Measurements from ENCODE around the gene CIDEB. TPM values are rescaled to one million over a fixed set of nuclear protein-coding genes. Genes with fewer than 3 reads are reported as not detected.

The CIDEB gene
- total RNA-seq, 1 donor from 2014 or later = 11.1 TPM

DNA sequence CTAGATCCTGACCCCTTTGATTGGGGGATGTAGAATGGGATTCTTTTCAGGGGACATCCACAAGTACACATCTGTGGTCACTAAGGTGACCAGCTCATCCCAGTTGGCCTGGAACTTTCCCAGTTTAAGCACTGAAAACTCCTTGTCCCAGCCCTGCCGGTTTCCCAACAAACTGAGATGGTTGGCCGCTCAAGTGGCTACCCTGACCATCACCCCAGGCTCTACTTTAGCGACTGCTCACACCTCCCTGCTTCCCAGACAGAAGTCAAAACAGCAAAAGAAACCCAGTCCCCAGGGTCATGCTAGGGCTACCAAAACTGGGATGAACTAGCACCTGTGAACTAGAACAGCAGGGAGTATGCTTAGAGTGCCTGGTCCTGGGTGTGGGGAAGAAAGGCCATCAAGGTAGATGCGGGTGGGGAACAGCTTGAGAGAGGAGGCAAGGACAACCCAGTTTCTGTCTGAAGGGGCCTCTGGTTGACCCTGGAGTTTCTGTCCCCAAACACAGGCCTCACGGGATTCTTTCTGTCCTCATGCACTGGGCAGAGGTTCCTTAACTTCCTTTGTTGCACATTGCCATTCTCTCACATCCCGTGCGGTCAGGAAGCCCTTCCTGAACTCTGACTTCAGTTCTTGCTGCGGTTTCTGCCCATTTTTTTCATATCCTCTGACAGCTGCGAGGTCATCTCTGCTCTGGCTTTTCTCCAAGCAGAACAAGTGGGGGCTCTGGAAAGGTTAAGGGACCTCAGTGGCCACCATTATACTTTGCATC is 5.1 kb upstream of the CIDEB start:
- no peak for DNase-seq (ENCODE audit: low spot score)

DNA sequence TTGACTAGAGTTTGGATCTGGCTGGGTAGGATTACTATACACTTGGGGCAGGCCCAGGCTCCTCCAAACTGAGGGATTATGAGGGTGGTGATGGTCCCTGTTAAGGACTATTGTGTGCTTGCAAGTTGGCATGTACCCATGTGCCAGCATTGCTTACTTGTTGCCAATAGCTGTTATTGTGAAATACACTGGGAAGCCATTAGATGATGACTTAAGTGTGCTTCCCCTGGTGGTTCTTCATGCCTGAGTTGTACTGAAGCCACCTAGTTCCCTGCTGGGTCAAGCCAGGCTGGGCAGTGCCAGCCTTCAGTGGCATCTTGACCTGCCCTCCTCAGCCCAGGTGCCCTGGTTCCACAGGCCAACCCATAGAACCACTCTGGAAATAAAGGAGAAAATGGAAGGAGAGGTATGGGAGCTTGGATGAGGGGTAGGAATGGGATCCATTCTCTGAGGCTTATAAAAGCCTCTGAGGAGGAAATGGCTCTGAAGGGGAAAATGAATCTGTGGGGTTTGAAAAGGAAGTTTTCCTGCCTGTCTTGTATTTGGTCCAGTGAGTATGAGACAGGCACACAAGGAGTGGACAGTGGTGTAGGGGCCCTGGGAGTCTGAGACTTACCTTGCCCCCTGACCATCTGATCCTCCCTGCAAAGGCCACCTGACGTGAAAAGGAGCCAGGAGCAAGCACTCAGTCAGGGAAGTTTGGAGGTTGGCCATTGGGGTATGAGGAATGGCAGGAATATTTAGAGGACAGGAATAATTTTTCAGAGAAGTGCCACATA is 4.2 kb upstream of the CIDEB start:
- DNase-seq (ENCODE audit: low spot score) = no peak

DNA sequence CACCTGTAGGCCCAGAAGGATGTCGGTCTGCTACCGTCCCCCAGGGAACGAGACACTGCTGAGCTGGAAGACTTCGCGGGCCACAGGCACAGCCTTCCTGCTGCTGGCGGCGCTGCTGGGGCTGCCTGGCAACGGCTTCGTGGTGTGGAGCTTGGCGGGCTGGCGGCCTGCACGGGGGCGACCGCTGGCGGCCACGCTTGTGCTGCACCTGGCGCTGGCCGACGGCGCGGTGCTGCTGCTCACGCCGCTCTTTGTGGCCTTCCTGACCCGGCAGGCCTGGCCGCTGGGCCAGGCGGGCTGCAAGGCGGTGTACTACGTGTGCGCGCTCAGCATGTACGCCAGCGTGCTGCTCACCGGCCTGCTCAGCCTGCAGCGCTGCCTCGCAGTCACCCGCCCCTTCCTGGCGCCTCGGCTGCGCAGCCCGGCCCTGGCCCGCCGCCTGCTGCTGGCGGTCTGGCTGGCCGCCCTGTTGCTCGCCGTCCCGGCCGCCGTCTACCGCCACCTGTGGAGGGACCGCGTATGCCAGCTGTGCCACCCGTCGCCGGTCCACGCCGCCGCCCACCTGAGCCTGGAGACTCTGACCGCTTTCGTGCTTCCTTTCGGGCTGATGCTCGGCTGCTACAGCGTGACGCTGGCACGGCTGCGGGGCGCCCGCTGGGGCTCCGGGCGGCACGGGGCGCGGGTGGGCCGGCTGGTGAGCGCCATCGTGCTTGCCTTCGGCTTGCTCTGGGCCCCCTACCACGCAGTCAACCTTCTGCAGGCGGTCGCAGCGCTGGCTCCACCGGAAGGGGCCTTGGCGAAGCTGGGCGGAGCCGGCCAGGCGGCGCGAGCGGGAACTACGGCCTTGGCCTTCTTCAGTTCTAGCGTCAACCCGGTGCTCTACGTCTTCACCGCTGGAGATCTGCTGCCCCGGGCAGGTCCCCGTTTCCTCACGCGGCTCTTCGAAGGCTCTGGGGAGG is 3.1 kb upstream of the CIDEB start, which contains the start of gene LTB4R:
Gene LTB4R, plus strand, starts transcription at position 857 of the 959 bp plus-strand sequence. CDS start 4,150 bp downstream, outside the sequence.
- peak; percentile 79 for DNase-seq (ENCODE audit: low spot score)

DNA sequence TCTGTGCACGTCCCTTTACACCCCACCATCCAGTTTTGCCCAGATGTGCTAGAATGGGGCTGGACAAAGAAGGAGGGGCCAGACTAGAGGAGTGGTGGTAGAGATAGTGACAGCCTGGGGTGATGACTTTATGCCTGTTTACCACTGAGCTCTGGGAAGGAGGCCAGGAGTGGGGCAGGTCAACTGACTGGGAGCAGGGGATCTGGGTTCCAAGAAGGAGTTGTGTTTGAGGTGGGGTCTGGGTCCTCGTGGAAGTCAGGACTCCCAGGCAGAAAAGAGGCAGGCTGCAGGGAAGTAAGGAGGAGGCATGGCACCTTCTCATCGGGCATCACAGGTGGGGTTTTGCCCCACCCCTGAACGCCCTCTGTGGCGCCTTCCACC is 2.5 kb upstream of the CIDEB start:
- no peak for DNase-seq (ENCODE audit: low spot score)

DNA sequence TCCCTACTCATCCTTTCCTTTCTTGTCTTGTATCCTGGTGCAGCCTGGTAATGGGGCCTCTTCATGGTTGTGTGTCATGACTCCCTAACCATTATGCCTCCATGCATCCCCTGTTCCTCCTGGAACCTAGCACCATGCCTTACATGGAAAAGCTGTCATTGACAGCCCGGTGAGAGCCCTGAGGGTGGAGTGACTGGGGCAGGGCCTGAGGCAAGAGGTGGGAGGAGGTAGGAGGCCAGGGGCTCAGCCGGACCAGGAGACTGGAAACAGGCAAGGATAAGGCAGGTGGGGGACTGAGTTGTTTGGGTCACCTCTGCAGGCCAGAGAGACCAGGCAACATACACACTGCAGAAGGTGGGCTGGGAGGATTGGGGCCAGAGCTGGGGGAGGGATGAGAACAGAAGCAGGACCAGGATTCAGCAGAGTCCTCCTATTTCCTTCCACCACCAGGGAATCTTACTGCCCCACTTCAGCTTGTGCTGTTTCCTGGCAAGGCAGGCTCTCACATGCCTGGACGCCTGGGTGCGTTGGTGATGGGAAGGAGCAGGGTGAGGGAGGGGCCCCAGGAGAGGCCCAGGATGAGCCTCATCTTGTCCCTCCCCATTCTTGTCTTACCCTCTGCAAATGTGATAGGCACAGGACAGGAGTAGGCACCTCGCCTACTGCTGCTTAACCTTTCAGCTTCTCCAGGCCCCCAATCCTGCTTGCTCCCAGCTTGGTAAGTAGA is 1.9 kb upstream of the CIDEB start, which contains the start of gene LTB4R2:
Gene LTB4R2, plus strand, starts transcription at position 603 of the 727 bp plus-strand sequence. CDS start 525 bp downstream, outside the sequence.
- no peak for DNase-seq (ENCODE audit: low spot score)

DNA sequence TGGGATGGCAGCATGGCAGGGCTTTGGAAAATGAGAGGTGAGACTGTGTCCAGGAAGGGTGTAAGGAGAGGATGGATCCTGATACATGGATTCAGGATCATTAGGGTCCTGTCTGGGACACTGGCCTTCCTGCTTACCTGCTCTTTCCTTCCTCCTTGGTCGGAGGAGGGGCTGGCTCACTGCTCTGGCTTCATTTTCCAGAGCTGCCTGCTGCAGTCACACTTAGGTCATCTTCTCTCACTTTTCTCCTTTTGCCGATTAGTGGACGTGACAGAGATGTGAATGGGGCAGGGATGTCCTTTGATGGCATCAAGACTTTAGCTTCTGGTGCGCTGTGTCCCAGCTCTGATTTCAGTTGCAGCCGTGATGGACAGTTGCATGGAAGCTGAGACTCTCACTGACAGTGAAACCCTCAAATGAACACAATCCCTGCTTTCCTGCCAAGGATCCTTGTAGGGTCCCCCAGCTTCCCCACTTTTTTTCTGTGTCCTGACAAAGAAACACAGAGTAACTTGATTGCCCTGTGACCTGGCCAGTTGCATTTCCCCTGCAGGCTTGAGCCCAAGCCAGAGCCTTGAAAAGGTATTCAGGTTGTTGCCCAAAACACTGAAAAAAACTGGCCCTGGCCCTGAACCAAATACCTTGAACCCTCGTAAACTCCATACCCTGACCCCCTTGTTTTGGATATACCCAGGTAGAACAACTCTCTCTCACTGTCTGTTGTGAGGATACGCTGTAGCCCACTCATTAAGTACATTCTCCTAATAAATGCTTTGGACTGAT is 756 bp upstream of the CIDEB start:
- DNase-seq (ENCODE audit: low spot score) = no peak

DNA sequence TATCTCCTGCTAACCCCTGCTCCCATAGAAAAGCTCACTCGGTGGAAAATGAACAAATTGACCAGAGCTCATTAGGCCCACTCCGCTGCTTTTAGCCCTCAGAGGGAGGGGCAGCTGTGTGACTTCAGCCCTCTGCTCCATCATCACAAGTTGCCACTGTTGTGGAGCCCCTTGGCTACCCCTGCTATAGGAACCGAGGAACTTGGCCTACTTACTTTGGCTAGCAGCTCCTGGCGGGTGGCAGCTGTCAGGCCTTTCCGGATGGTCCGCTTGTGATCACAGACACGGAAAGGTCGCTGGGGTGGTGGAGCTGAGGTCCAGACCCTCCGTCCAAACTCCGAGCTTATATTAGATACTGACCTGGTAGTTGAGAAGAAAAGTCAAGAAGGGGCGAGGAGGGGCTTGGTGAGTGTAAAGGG is 612 bp downstream of the CIDEB start:
- no peak for DNase-seq (ENCODE audit: low spot score)

DNA sequence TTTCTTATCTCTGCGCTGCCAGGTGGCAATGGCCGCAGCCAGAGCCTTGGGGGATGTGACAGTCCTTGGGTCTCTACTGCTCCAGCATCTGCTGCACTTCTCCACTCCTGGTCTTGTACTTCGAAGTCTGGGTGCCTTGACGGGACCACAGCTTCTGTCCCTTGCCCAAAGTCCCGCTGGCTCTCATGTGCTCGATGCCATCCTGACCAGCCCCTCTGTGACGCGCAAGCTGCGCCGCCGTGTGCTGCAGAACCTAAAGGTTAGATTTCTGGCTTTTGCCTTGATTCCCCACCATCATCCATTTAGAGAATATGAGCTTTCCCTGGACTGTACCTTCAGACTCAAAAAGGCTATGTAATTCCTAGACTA is 3.8 kb downstream of the CIDEB start:
- DNase-seq (ENCODE audit: low spot score) = no peak

DNA sequence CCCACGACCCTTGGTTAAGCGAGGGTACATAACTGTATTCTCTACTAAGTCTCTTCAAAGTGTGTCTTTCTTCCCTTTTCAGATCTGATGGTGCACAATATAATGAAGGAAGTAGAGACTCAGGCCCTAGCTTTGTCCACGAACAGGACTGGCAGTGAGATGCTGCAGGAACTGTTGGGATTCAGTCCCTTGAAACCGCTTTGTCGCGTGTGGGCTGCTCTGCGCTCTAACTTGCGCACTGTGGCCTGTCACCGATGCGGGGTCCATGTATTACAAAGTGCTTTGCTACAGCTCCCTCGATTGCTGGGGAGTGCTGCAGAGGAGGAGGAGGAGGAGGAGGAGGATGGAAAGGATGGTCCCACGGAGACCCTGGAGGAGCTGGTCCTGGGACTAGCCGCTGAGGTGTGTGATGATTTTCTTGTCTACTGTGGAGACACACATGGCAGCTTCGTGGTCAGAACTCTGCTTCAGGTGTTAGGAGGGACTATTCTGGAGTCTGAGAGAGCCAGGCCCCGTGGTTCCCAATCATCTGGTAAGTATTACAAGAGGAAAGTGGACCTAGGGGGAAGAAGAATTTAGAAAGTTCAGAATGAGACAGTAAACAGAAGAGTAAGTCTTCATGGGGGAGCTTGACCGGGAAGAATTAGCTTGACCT is 7.3 kb downstream of the CIDEB start:
- no peak for DNase-seq (ENCODE audit: low spot score)

DNA sequence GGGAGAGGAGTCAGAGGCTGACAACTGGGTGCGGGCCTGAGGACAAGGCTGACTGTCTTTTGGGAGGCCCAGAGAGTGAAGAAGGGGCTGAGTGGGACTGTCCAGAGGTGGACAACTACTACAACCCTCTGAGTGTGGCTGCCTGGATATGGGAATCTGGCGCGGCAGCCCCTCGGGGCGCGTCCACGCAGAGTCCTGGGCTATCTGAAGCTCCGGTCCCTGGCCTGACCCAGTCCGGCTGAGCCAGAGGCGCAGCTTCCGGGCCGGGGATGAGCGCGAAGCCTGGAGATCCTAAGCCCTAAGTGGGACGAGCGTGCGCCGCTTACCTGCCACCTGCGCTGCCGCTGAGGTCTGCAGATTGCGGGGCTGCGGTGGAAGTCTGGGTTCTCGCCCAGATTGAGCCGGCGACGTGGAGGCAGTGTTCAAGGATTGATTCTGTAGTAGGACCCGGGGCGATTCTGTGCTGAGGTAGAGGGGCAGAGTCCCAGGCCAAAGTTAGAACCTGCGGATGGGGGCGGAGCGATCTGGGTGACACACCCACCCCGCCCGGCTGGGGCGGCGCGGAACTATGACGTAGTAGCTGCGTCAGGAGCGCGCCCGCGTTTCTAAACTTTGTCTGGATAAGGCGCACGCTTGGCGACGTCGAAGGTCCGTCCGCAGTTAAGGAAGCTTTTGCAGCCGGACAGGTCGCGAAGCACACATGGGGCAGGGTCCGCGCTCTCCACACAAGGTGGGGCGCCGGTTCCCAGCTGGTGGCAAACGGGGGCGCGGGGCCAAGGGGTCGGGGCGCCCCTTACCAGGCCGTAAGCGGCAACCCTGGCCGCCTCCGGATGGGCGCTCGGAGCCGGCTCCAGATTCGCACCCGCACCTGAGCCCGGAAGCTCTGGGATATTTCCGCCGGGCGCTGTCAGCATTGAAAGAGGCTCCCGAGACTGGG is 8.3 kb downstream of the CIDEB start, which contains the start of the genes DHRS1 and NOP9:
Gene DHRS1, minus strand, starts transcription at position 526 of the 937 bp plus-strand sequence. CDS start 674 bp downstream, outside the sequence.
Gene NOP9, plus strand, starts transcription at position 596 of the 937 bp plus-strand sequence. Its CDS starts 105 bp downstream, at position 701.
- peak; percentile 94 for DNase-seq (ENCODE audit: low spot score)

DNA sequence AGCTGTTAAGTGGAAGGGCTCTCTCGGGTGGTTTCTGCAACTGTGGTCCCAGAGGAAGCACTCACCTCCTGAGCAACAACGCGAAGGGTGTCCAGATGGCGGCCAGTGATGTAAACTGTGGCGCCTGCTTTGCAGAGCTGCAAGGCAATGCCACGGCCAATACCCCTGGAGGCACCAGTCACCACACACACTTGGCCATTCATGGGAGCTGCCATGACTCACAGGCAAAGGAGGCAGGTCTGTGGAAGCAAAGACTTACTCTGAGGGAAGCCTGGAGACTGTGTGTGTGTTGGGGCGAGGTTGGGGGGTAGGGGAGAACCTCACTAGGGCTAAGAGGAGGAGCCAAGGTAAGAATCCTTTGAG is 8.9 kb downstream of the CIDEB start:
- no peak for DNase-seq (ENCODE audit: low spot score)

DNA sequence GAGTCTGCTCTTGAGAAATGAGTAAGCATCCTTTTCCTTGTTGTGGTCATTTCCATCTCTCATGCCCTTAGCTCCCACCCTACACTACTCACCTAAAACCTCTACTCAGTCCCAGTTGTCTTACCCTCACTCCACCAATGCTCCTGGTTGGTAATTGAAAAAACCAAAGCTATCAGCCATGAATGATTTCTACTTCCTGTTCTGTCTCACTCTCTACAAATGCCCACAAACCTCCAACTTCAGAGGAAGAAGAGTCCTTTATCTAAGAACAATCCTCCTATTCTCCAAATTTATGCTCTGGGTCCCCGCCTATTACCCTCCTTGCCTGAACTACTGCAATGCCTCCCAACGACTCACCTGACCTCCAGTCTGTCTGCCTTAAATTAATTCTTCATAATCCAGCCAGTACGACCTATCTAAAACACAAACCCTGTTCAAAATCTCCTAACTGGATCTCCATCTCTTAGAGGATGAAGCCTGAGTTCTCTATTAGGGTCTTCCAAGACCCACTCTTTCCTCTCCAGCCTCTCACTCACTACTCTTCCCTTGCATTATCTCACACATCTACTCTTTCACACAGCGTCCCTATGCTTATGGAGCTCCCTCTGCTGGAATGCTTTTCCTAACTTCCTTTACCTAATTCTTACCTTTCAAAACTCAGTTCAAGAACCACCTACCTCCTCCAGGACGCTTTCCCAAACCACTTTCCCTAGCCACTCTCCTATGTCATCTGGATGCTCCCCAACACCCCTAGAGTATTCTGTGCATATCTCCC is 10.4 kb downstream of the CIDEB start:
- no peak for DNase-seq (ENCODE audit: low spot score)

DNA sequence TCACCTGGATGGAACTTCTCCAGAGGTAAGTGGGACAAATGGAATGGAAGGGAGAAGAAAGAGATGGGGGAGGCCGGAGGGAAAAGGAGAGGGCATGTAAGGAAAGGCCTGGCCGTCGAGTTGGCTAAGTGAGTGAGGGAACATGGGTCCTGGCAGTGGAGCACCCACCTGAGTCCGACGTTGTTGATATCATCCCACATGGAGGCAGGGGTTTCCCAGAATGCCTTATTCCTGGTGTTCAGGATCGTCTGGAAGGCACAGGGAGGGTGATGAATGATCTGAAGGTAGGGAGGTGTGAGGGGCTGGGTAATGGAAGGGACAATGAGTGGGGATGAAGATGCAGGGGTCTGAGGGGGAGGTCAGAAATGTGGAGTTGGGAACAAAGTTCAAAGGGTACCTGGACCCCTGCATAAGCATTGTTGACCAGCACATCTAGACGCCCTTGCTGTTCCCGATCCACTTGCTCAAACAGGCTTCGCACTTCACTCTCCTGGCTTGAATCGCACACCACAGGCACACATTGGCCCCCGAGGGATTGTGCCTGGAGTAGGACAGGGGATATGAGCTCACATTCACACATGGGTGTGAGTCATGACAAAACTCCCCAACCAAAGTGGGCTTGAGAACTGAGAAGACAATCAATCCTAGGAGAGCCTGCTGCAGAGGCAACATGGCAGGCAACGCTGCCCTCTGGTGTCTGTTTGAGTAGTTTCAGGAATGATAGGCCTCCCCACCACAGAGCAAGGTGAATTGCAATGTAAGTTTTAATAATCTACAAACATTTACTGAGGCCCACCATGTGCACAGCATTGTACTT is 11.2 kb downstream of the CIDEB start:
- DNase-seq (ENCODE audit: low spot score) = peak; percentile 63

DNA sequence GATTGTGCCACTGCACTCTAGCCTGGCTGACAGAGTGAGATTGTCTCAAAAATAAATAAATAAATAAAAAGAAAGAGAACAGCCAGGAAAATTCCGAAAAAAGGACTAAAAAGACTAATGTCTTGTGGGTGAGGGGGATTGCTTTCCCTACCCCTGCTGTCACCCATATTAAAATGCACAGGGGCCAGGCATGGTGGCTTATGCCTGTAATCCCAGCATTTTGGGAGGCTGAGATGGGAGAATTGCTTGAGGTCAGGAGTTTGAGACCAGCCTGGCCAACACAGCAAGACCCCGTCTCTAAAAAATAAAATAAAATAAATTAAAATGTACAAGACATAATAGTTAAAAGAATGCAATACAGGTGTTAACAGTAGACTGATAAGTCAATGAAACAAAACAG is 14.3 kb downstream of the CIDEB start:
- DNase-seq (ENCODE audit: low spot score) = no peak

DNA sequence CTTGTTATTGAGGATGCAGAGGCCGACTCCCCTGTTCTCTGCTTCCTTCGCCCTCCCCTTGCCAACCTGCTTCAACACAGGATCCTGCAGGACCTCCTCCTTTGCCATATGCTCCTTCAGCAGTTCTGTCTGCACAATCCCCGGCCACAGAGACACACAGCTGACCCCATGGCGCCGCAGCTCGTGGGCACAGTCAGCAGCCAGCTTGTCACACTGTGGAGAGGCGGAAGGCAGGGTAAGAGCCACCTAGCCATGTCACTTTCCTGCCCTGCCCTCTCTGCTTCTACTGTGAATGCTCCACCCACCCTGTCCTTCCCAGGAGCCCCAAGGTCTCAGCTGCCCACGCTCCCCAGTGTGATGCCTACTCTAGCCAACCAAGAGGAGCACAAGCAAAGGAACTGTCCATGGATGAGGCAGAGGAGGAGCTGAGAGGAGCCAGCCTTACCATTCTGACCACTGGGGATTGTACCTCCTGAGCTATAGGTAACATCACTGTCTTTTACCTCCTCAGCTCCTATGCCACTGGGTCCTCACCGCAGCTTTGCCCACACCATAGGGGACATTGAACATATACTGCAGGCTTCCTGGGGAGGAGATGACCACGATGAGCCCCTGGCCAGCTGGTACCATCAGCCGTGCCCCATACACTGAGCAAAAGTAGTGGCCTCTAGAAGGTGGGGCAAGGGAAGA is 15.5 kb downstream of the CIDEB start:
- DNase-seq (ENCODE audit: low spot score) = no peak

DNA sequence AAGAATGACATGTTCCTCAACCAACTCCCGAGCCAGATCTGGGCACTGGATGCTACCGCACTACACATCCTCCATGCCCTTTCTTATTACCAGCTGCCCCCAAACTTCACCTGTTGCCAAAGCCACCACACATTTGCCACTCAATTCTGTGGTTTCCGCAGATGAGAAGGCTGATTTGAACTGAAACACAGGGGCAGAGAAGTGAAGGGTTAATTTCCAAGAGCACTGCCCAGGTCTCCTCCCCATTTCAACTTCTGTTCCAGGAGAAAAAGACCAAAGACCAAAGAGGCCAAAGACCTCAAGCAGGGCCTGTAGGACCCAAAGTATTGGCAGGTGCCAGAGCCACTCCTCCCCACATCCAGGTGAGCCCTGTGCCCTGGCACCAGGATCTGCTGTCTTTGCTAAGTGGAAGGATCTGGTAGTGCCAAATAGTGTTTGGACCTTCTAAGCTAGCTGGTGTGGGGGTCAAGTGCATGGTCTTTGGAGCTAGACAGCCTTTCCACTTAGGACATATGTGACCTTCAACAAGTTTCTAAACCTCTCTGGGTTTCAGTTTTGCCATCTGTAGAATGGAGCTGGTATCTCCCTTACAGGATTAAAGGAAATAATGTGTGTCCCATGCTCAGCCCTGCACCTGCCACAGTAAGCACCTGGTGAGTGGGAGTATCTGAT is 16.2 kb downstream of the CIDEB start:
- DNase-seq (ENCODE audit: low spot score) = no peak
